Mesendoderm (in vitro differentiated cells): Measurements from ENCODE around the gene RASL10A.
A peak's percentile ranks its signal among the peaks of the same experiment; 100 is the strongest.

Source experiments
- DNase-seq: peaks from one replicate; pipeline ENCODE4 v3.0.0; 2013
- H2AK5ac ChIP-seq: 2 replicates; pipeline ENCODE4 v1.6.1; 2013; ENCODE audit warnings: low read length, inconsistent platforms
- H2BK120ac ChIP-seq: 2 replicates; pipeline ENCODE4 v1.6.1; 2013; ENCODE audit warnings: low read depth, mild to moderate bottlenecking, low read length, moderate library complexity, mixed read lengths
- H2BK15ac ChIP-seq: replicated peaks from 2 replicates; pipeline ENCODE4 v1.6.1; 2013; ENCODE audit warnings: low read depth, mild to moderate bottlenecking, moderate library complexity
- H2BK5ac ChIP-seq: 2 replicates; pipeline ENCODE4 v1.6.1; 2013; ENCODE audit warnings: low read length, inconsistent platforms
- H3K18ac ChIP-seq: 2 replicates; pipeline ENCODE4 v1.6.1; 2013; ENCODE audit warnings: mild to moderate bottlenecking, low read length, mixed read lengths
- H3K23ac ChIP-seq: one replicate; pipeline ENCODE4 v1.6.1; 2013; ENCODE audit warnings: low read length
- H3K27ac ChIP-seq: 2 replicates; pipeline ENCODE4 v1.5.1; 2013; ENCODE audit warnings: low read depth, mild to moderate bottlenecking, inconsistent platforms, low read length, moderate library complexity
- H3K27me3 ChIP-seq: 2 replicates; pipeline ENCODE4 v1.6.1; 2013; ENCODE audit warnings: low read length, control low read depth, mild to moderate bottlenecking, inconsistent platforms; ENCODE audit not compliant: insufficient read depth, poor library complexity
- H3K36me3 ChIP-seq: 2 replicates; pipeline ENCODE4 v1.6.1; 2013; ENCODE audit warnings: low read length, inconsistent platforms; ENCODE audit not compliant: control insufficient read depth, insufficient read depth
- H3K4ac ChIP-seq: one replicate; pipeline ENCODE4 v1.6.1; 2013; ENCODE audit warnings: low read depth, mild to moderate bottlenecking, low read length, moderate library complexity
- H3K4me1 ChIP-seq: 2 replicates; pipeline ENCODE4 v1.6.1; 2013; ENCODE audit warnings: low read depth, low read length, inconsistent platforms; ENCODE audit not compliant: control insufficient read depth
- H3K4me2 ChIP-seq: 2 replicates; pipeline ENCODE4 v1.6.1; 2013; ENCODE audit warnings: low read length
- H3K4me3 ChIP-seq: 2 replicates; pipeline ENCODE4 v1.5.1; 2013; ENCODE audit warnings: mild to moderate bottlenecking, low read length
- H3K56ac ChIP-seq: one replicate; pipeline ENCODE4 v1.6.1; 2013; ENCODE audit warnings: low read length
- H3K79me1 ChIP-seq: 2 replicates; pipeline ENCODE4 v1.6.1; 2013; ENCODE audit warnings: low read length, inconsistent platforms
- H3K79me2 ChIP-seq: 2 replicates; pipeline ENCODE4 v1.6.1; 2013; ENCODE audit warnings: mild to moderate bottlenecking, low read length; ENCODE audit not compliant: control insufficient read depth, insufficient read depth
- H3K9ac ChIP-seq: 2 replicates; pipeline ENCODE4 v1.6.1; 2013; ENCODE audit warnings: low read length, inconsistent platforms
- H4K5ac ChIP-seq: one replicate; pipeline ENCODE4 v1.6.1; 2013; ENCODE audit warnings: low read length
- H4K8ac ChIP-seq: one replicate; pipeline ENCODE4 v1.6.1; 2013; ENCODE audit warnings: low read depth, mild to moderate bottlenecking, control low read depth, low read length, moderate library complexity
- WGBS: extraction: QIAGEN DNeasy Blood & Tissue Kit; methylation state at CpG from one replicate; pipeline ENCODE4 v1.1.7; 2013; ENCODE audit warnings: low lambda C conversion rate, missing lambda C conversion rate; ENCODE audit not compliant: insufficient coverage; ENCODE audit errors: extremely low coverage; 5-methylcytosine and 5-hydroxymethylcytosine counted together

The RASL10A gene

GRCh38 chr22:29307596-29308147, 7.8 kb downstream of the RASL10A start:
- peak overlapping the region; percentile 42 for H3K4me3 ChIP-seq

GRCh38 chr22:29306835-29307595, 8.5 kb downstream of the RASL10A start:
- peak overlapping the region; percentile 42 for H3K4me3 ChIP-seq
- H3K4ac ChIP-seq = peak overlapping the region; percentile 60
- H3K4me2 ChIP-seq = peak overlapping the region; percentile 84
- H3K79me1 ChIP-seq = no peaks in the 10 kb centered on the region
- no peaks in the 10 kb centered on the region for H3K79me2 ChIP-seq
- H4K8ac ChIP-seq = peak overlapping the region; percentile 68
- H3K27ac ChIP-seq = peak overlapping the region; percentile 99
- peak overlapping the region; percentile 96 for H2BK5ac ChIP-seq
- no peaks in the 10 kb centered on the region for H3K27me3 ChIP-seq
- H3K4me1 ChIP-seq = peaks cover 5% of the 10 kb centered on the region
- H3K18ac ChIP-seq = peak overlapping the region; percentile 91
- no peak overlapping the region for H4K5ac ChIP-seq
- H3K36me3 ChIP-seq = no peaks in the 10 kb centered on the region
- peak overlapping the region; percentile 99 for H3K23ac ChIP-seq
- H3K9ac ChIP-seq = peak overlapping the region; percentile 77
- peak overlapping the region; percentile 98 for H2AK5ac ChIP-seq
- DNase-seq = peak; percentile 94
- peak overlapping the region; percentile 90 for H3K56ac ChIP-seq
- H2BK15ac ChIP-seq = peak overlapping the region; percentile 39
- no CpG with 5 or more reads among the region's 83 CpGs for WGBS
- H2BK120ac ChIP-seq = peak overlapping the region; percentile 31

More at GRCh38 chr22:29307596-29308147, 7.8 kb downstream of the RASL10A start:
- Histone ChIP-seq H3K9ac (peak overlapping the region; percentile 69), H3K4ac (peak overlapping the region; percentile 8), H4K8ac (no peak overlapping the region), H3K36me3 (no peaks in the 10 kb centered on the region), H3K18ac (peak overlapping the region; percentile 65), H4K5ac (no peak overlapping the region), H3K4me2 (peak overlapping the region; percentile 58), H3K79me2 (no peaks in the 10 kb centered on the region), H2AK5ac (peak overlapping the region; percentile 98), H3K27me3 (no peaks in the 10 kb centered on the region), H2BK120ac (no peak overlapping the region), H3K27ac (peak overlapping the region; percentile 99), H3K4me1 (peaks cover 5% of the 10 kb centered on the region), H3K23ac (peak overlapping the region; percentile 99), H2BK5ac (peak overlapping the region; percentile 14), H3K79me1 (no peaks in the 10 kb centered on the region), H2BK15ac (no peak overlapping the region), H3K56ac (peak overlapping the region; percentile 90)
- no peak for DNase-seq
- no CpG with 5 or more reads among the region's 20 CpGs for WGBS

- DNase-seq = peak; percentile 92
- Histone ChIP-seq H3K9ac (peak within 1 kb of the TSS; percentile 77), H2AK5ac (peak within 1 kb of the TSS; percentile 98), H3K79me1 (no peaks in the 10 kb centered on the region), H3K4ac (peak within 1 kb of the TSS; percentile 60), H2BK120ac (peak within 1 kb of the TSS; percentile 31), H2BK5ac (peak within 1 kb of the TSS; percentile 96), H4K5ac (no peak within 1 kb of the TSS), H2BK15ac (peak within 1 kb of the TSS; percentile 39), H3K56ac (peak within 1 kb of the TSS; percentile 90), H3K36me3 (no peaks in the 10 kb centered on the region), H3K4me3 (peak within 1 kb of the TSS; percentile 42), H4K8ac (peak within 1 kb of the TSS; percentile 68), H3K27me3 (no peaks in the 10 kb centered on the region), H3K4me1 (peaks cover 5% of the 10 kb centered on the region), H3K4me2 (peak within 1 kb of the TSS; percentile 84), H3K23ac (peak within 1 kb of the TSS; percentile 99), H3K27ac (peak within 1 kb of the TSS; percentile 99), H3K79me2 (no peaks in the 10 kb centered on the region), H3K18ac (peak within 1 kb of the TSS; percentile 91)
- WGBS = no CpG with 5 or more reads among the region's 40 CpGs
These were observed 9.2 kb downstream of the RASL10A start, which contains the start of gene GAS2L1 for GRCh38 chr22:29306175-29306834. Gene GAS2L1, plus strand, starts transcription at chr22:29306650. Its CDS starts 1,456 bp downstream, at chr22:29308106.

GRCh38 chr22:29305836-29306174, 9.7 kb downstream of the RASL10A start:
- Histone ChIP-seq H2BK15ac (no peak overlapping the region), H3K4ac (no peak overlapping the region), H3K79me2 (no peaks in the 10 kb centered on the region), H3K18ac (peak overlapping the region; percentile 11), H3K27ac (peak overlapping the region; percentile 99), H3K4me1 (peaks cover 5% of the 10 kb centered on the region), H3K4me3 (no peak overlapping the region), H3K23ac (peak overlapping the region; percentile 95), H2BK5ac (peak overlapping the region; percentile 96), H3K56ac (peak overlapping the region; percentile 90), H4K8ac (no peak overlapping the region), H3K9ac (peak overlapping the region; percentile 34), H2AK5ac (peak overlapping the region; percentile 91), H3K79me1 (no peaks in the 10 kb centered on the region), H3K36me3 (peaks cover 1% of the 10 kb centered on the region), H2BK120ac (no peak overlapping the region), H3K27me3 (no peaks in the 10 kb centered on the region), H3K4me2 (peak overlapping the region; percentile 84), H4K5ac (no peak overlapping the region)
- WGBS = no CpG with 5 or more reads among the region's 7 CpGs
- no peak for DNase-seq

GRCh38 chr22:29302681-29303465, 12.6 kb downstream of the RASL10A start:
- no peak overlapping the region for H3K23ac ChIP-seq
- H4K5ac ChIP-seq = no peak overlapping the region
- H3K27ac ChIP-seq = no peak overlapping the region
- H4K8ac ChIP-seq = no peak overlapping the region
- no peak overlapping the region for H3K4me3 ChIP-seq
- no peak overlapping the region for H2BK5ac ChIP-seq
- H3K4ac ChIP-seq = no peak overlapping the region
- H3K56ac ChIP-seq = no peak overlapping the region
- DNase-seq = peak; percentile 19
- H3K36me3 ChIP-seq = peaks cover 20% of the 10 kb centered on the region
- WGBS = no CpG with 5 or more reads among the region's 13 CpGs
- no peak overlapping the region for H3K18ac ChIP-seq
- no peaks in the 10 kb centered on the region for H3K27me3 ChIP-seq
- H2AK5ac ChIP-seq = no peak overlapping the region
- H2BK15ac ChIP-seq = no peak overlapping the region
- H3K9ac ChIP-seq = no peak overlapping the region
- H3K4me2 ChIP-seq = no peak overlapping the region
- H3K79me1 ChIP-seq = peaks cover 3% of the 10 kb centered on the region
- H3K4me1 ChIP-seq = peaks cover 2% of the 10 kb centered on the region
- no peak overlapping the region for H2BK120ac ChIP-seq
- H3K79me2 ChIP-seq = no peaks in the 10 kb centered on the region
